Epithelial cell of esophagus (primary cell): ENCODE measurements around the gene DEFB132.

Source experiments
- DNase-seq: peaks from one replicate; pipeline ENCODE4 v3.0.0; 2010; ENCODE audit warnings: low read depth
- H3K4me3 ChIP-seq: 2 replicates; pipeline ENCODE4 v1.5.1; 2011; ENCODE audit warnings: mild to moderate bottlenecking, low read length, control low read depth
- TF ChIP-seq, protein P1 (sequence below): IDR thresholded peaks from 2 replicates; pipeline ENCODE4 v1.5.1; 2011; ENCODE audit warnings: low read depth, mild to moderate bottlenecking, low read length, control low read depth, inconsistent platforms; ENCODE audit not compliant: insufficient read depth; ENCODE audit errors: missing control alignments

DEFB132 gene, protein sequence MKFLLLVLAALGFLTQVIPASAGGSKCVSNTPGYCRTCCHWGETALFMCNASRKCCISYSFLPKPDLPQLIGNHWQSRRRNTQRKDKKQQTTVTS

DNA sequence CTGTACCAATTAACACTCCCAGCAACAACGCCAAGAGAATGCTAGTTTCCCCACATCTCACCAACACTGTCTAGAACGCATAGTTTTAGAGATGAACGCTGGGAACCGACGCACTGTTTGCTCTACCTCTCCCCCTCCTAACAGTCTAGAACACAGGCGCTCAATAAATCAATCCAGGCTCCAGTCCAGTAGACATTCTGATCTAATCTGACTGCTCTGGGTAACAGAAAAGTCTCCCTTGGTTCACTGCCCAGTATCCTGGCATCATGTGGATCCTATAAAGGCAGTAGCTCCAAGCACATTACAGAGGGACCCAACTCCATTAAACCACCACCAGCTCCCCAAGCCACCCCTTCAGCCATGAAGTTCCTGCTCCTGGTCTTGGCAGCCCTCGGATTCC lies at the start of gene DEFB132:
Gene DEFB132 (plus strand): TSS at position 306 of the 400 bp plus-strand sequence. CDS start 55 bp downstream, at position 361.
- TF ChIP-seq, protein P1, sequence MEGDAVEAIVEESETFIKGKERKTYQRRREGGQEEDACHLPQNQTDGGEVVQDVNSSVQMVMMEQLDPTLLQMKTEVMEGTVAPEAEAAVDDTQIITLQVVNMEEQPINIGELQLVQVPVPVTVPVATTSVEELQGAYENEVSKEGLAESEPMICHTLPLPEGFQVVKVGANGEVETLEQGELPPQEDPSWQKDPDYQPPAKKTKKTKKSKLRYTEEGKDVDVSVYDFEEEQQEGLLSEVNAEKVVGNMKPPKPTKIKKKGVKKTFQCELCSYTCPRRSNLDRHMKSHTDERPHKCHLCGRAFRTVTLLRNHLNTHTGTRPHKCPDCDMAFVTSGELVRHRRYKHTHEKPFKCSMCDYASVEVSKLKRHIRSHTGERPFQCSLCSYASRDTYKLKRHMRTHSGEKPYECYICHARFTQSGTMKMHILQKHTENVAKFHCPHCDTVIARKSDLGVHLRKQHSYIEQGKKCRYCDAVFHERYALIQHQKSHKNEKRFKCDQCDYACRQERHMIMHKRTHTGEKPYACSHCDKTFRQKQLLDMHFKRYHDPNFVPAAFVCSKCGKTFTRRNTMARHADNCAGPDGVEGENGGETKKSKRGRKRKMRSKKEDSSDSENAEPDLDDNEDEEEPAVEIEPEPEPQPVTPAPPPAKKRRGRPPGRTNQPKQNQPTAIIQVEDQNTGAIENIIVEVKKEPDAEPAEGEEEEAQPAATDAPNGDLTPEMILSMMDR, result no peak
- H3K4me3 ChIP-seq, result no peak within 1 kb of the TSS
- DNase-seq, result no peak

DNA sequence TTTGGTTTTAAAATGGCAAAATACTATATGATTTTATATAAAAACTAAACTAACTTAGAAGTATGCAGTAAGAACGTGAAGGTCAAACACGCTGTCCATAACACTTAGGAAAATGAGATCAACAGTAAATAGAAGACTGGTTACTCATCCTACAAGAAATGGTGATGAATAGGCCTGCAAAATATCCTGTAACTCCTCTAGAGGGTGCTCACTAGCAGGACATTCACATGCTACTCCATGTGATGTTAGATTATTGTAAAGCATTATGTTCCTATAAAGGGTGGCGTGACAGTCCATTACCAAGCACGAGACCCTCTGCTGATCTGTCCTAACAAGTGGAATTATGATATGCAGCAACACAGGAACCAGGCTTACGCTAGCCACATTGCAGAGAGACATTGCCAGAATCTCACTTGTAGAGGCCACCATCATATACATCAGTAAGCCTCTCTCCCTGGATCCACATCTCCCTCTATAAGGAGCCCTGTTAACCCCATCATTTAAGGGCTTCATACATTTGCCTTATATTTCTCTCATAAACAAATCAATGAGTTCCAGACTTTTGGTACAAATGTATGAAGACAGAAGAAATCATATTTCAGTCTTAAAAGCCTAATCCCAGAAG lies 48.5 kb upstream of the DEFB132 start:
- peak; percentile 80 for DNase-seq
- no peak overlapping the region for H3K4me3 ChIP-seq
- TF ChIP-seq, protein P1, result peak; percentile 72

DNA sequence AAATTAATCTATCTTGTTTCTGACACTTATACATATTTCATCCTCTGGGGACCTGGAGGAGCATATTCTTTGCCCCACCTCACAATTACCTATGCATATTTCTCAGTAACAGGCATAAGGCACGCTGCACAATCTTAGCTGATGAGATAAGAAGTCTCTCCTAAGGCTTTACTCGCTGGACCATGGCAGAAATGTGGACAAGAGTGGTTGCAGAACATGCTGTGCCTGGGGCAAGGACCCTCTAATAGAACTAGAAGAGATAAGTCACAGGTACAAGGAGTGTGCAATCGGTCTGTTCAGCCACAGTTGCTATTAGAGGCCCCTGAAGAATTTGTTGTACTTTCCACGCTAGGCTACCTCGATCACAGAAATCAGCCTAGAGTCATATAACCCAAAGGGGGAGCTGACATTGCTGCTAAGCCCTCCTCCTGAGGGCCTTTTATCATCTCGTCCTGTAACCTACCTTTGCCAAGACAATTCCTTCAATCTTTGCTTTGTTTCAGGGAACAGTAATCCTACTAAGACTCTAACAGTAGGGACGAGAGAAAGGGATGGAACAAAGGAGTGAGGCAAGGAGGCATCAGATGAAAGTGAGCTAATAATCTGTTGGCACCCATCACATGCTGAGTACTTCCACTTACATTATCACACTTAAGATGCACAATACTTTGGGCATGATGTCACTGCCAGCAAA lies 46.6 kb upstream of the DEFB132 start:
- H3K4me3 ChIP-seq, result no peak overlapping the region
- TF ChIP-seq, protein P1, result no peak
- DNase-seq, result no peak

DNA sequence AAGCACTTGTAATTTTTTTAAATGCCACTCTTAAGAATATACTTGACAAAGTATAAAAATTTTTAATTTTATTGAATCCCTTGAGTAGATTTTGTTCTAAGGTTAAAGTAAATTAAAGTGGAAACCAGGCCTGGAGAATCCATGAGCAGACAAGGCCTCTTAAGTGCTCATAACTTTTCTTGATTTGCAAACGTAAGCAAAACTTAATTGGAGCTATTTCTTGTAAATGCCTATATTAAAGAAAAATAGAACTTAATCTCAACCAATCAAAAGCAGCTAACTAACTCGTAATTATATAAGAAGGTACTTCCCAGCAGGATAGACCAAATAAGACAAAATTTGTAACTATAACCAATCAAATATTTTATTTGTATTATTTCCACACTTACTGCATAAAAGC lies 43.1 kb upstream of the DEFB132 start:
- TF ChIP-seq, protein P1, result no peak
- no peak for DNase-seq
- no peak overlapping the region for H3K4me3 ChIP-seq

DNA sequence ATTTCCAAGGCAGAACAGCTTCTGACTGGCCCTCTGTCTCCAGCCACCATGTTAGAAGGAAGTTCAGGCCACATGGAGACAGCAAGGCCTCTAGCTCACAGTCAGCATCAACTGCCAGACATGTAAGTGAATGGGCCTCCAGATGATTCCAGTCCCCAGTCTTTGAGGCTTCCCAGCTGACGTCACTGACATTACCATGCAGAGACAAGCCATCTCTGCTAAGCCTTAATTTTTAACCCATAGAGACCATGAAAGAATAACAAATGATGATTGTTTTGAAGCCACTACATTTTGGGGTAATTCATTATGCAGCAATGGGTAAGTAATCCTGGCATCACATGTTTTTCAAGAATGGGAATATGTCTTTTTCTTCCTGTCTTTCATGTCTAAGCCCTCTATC lies 41.7 kb upstream of the DEFB132 start:
- TF ChIP-seq, protein P1, result no peak
- DNase-seq, result no peak
- no peak overlapping the region for H3K4me3 ChIP-seq

DNA sequence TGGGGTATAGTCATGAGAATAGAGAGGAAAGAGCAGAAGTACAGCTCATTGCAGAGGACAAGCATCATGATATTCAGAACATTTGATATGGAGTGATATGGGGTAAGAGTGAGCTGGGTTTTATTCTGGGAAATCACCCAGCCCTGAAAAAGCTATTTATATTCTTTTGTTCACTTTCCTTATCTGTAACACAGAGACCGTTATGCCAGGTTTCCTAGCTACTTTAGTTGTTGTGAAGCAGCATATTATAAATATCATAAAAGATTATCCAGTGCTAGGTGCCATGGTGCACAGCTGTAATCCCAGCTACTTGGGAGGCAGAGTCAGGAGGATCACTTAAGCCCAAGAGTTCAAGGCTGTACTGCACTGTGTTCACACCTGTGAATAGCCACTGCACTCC lies 40.3 kb upstream of the DEFB132 start:
- no peak for DNase-seq
- TF ChIP-seq, protein P1, result no peak
- no peak overlapping the region for H3K4me3 ChIP-seq
